Ishikawa (cell line): ENCODE measurements around the gene PRKAG1.

Source experiments
- CEBPB ChIP-seq: IDR thresholded peaks from 2 replicates; pipeline ENCODE4 v1.6.1; 2012
- EGR1 ChIP-seq: IDR thresholded peaks from 2 replicates; pipeline ENCODE4 v1.6.1; 2012
- EP300 ChIP-seq: IDR thresholded peaks from 2 replicates; pipeline ENCODE4 v1.6.1; 2012; ENCODE audit warnings: borderline replicate concordance
- FOXM1 ChIP-seq: IDR thresholded peaks from 2 replicates; pipeline ENCODE4 v1.6.1; 2012; ENCODE audit warnings: low read depth, borderline replicate concordance
- MAX ChIP-seq: IDR thresholded peaks from 2 replicates; pipeline ENCODE4 v1.6.1; 2012
- RAD21 ChIP-seq: IDR thresholded peaks from 2 replicates; pipeline ENCODE4 v1.6.1; 2012; ENCODE audit warnings: low read depth
- REST ChIP-seq: IDR thresholded peaks from 2 replicates; pipeline ENCODE4 v1.6.1; 2012; ENCODE audit warnings: low read depth, mild to moderate bottlenecking
- TAF1 ChIP-seq: IDR thresholded peaks from 2 replicates; pipeline ENCODE4 v1.6.1; 2012; ENCODE audit warnings: low read depth, mild to moderate bottlenecking
- TEAD4 ChIP-seq: IDR thresholded peaks from 2 replicates; pipeline ENCODE4 v1.6.1; 2012
- USF1 ChIP-seq: IDR thresholded peaks from 2 replicates; pipeline ENCODE4 v1.6.1; 2012
- YY1 ChIP-seq: IDR thresholded peaks from 2 replicates; pipeline ENCODE4 v1.6.1; 2012; ENCODE audit warnings: low read depth

GRCh38 chr12:48999371-49000131 is 19.0 kb downstream of the PRKAG1 start, which contains the start of gene DDN:
- TF ChIP-seq MAX, result peak; percentile 80
- TF ChIP-seq EP300, result no peak
- TF ChIP-seq REST, result no peak
- TF ChIP-seq FOXM1, result no peak
- no peak for TF ChIP-seq CEBPB
- TF ChIP-seq EGR1, result no peak
- TF ChIP-seq TEAD4, result no peak
- TF ChIP-seq RAD21, result no peak
- peak; percentile 38; the same call in 1 of the 2 replicates for TF ChIP-seq USF1
- no peak for TF ChIP-seq YY1
- no peak for TF ChIP-seq TAF1
